ENCODE measurements around the gene HOXA11.

Gene HOXA11

GRCh38 chr7:27145165-27145913 is 39.7 kb downstream of the HOXA11 start:
- TF ChIP-seq GATA1 (IDR thresholded peaks at IDR 0.05; ENCODE audit: low read depth, low read length): no peak
- no peak for TF ChIP-seq POLR2A (IDR thresholded peaks at IDR 0.05; ENCODE audit: low read length)
- DNase-seq: no peak

- TF ChIP-seq POLR2A (IDR thresholded peaks at IDR 0.05; ENCODE audit: low read length) (no peak), GATA1 (IDR thresholded peaks at IDR 0.05; ENCODE audit: low read depth, low read length) (no peak)
These were observed 40.3 kb downstream of the HOXA11 start for GRCh38 chr7:27144781-27145164.

GRCh38 chr7:27143950-27144780 is 40.9 kb downstream of the HOXA11 start:
- no peak for TF ChIP-seq GATA1 (IDR thresholded peaks at IDR 0.05; ENCODE audit: low read depth, low read length)
- TF ChIP-seq POLR2A (IDR thresholded peaks at IDR 0.05; ENCODE audit: low read length): no peak
- no peak for DNase-seq

More at GRCh38 chr7:27144781-27145164, 40.3 kb downstream of the HOXA11 start:
- DNase-seq: no peak

- TF ChIP-seq POLR2A (IDR thresholded peaks at IDR 0.05; ENCODE audit: low read length): no peak
- no peak for TF ChIP-seq GATA1 (IDR thresholded peaks at IDR 0.05; ENCODE audit: low read depth, low read length)
- DNase-seq: peak; percentile 69 to 72
These were observed 41.7 kb downstream of the HOXA11 start, which contains the start of gene HOXA5 for GRCh38 chr7:27143023-27143949. HOXA5 (minus strand) TSS chr7:27143681; CDS start chr7:27143607, 74 bp downstream.

GRCh38 chr7:27142580-27143022 is 42.4 kb downstream of the HOXA11 start:
- TF ChIP-seq GATA1 (IDR thresholded peaks at IDR 0.05; ENCODE audit: low read depth, low read length): no peak
- TF ChIP-seq POLR2A (IDR thresholded peaks at IDR 0.05; ENCODE audit: low read length): no peak
- no peak for DNase-seq

- no peak for DNase-seq
- TF ChIP-seq GATA1 (IDR thresholded peaks at IDR 0.05; ENCODE audit: low read depth, low read length) (no peak), POLR2A (IDR thresholded peaks at IDR 0.05; ENCODE audit: low read length) (no peak)
These were observed 43.0 kb downstream of the HOXA11 start for GRCh38 chr7:27141923-27142579.

GRCh38 chr7:27141137-27141922 is 43.7 kb downstream of the HOXA11 start:
- no peak for TF ChIP-seq POLR2A (IDR thresholded peaks at IDR 0.05; ENCODE audit: low read length)
- DNase-seq: no peak

GRCh38 chr7:27140126-27140857 is 44.7 kb downstream of the HOXA11 start:
- no peak for TF ChIP-seq POLR2A (IDR thresholded peaks at IDR 0.05; ENCODE audit: low read length)
- TF ChIP-seq GATA1 (IDR thresholded peaks at IDR 0.05; ENCODE audit: low read depth, low read length): no peak
- no peak for DNase-seq

- DNase-seq: no peak
These were observed 45.5 kb downstream of the HOXA11 start for GRCh38 chr7:27139334-27140125.

GRCh38 chr7:27138985-27139333 is 46.1 kb downstream of the HOXA11 start:
- DNase-seq: no peak
- no peak for TF ChIP-seq GATA1 (IDR thresholded peaks at IDR 0.05; ENCODE audit: low read depth, low read length)
- no peak for TF ChIP-seq POLR2A (IDR thresholded peaks at IDR 0.05; ENCODE audit: low read length)

More at GRCh38 chr7:27139334-27140125, 45.5 kb downstream of the HOXA11 start:
- TF ChIP-seq GATA1 (IDR thresholded peaks at IDR 0.05; ENCODE audit: low read depth, low read length) (no peak), POLR2A (IDR thresholded peaks at IDR 0.05; ENCODE audit: low read length) (no peak)

GRCh38 chr7:27138472-27138871 is 46.6 kb downstream of the HOXA11 start:
- TF ChIP-seq POLR2A (IDR thresholded peaks at IDR 0.05; ENCODE audit: low read length) (no peak), GATA1 (IDR thresholded peaks at IDR 0.05; ENCODE audit: low read depth, low read length) (no peak)
- DNase-seq: no peak
